Right lobe of liver (tissue), 6 donors: ENCODE data around the gene NCS1. TPM values are rescaled to one million over a fixed set of nuclear protein-coding genes. Genes with fewer than 3 reads are reported as not detected.

Experiments used
- ATAC-seq, 4 donors: fragments of 200-7000 bp; cut with Tn5 transposase; one replicate each; pipeline ENCODE4 v1.9.1; 2020; ENCODE audit warnings: mild to moderate bottlenecking in 4 of 4, moderate library complexity in 4 of 4
- DNase-seq, 3 donors: peaks; one replicate each; pipeline ENCODE4 v3.0.0-alpha.2; 2020
- H3K27ac ChIP-seq, 3 donors: fragments of 200-600 bp; one replicate each; pipeline ENCODE4 v1.8.0; 2022
- H3K27me3 ChIP-seq, 2 donors: fragments of 200-600 bp; one replicate each; pipeline ENCODE4 v1.8.0; 2022
- H3K36me3 ChIP-seq, 4 donors: fragments of 200-600 bp; sonication (generic) in 1 of 4; one replicate each; pipeline versions ENCODE4 v1.5.1 to v1.8.0; 2017 to 2022; ENCODE audit warnings: control low read depth in 1 of 4
- H3K4me1 ChIP-seq, 4 donors: fragments of 200-600 bp; sonication (generic) in 1 of 4; one replicate each; pipeline versions ENCODE4 v1.5.1 to v1.8.0; 2017 to 2022; ENCODE audit warnings: control low read depth in 1 of 4
- H3K4me3 ChIP-seq, 3 donors: fragments of 200-600 bp; one replicate each; pipeline ENCODE4 v1.8.0; 2022
- H3K9me3 ChIP-seq, 4 donors: fragments of 200-600 bp; sonication (generic) in 1 of 4; one replicate each; pipeline versions ENCODE4 v1.5.1 to v1.8.0; 2017 to 2022; ENCODE audit warnings: control low read depth in 1 of 4
- CTCF ChIP-seq, 4 donors: fragments of 200-600 bp in 3 of 4; fragments of 450-650 bp in 1 of 4; IDR thresholded peaks; one replicate each; pipeline versions ENCODE4 v1.5.1 to v1.8.0; 2016 to 2022; ENCODE audit warnings: antibody characterized with exemption in 4 of 4, mild to moderate bottlenecking in 2 of 4
- POLR2A ChIP-seq: fragments of 450-650 bp; IDR thresholded peaks from one replicate; pipeline ENCODE4 v1.6.1; 2017; ENCODE audit warnings: antibody characterized with exemption, mild to moderate bottlenecking
- WGBS: methylation state at CpG from one replicate; pipeline ENCODE4 v1.1.6; 2018; ENCODE audit warnings: low coverage, low lambda C conversion rate; ENCODE audit not compliant: insufficient coverage; ENCODE audit errors: missing lambda C conversion rate; 5-methylcytosine and 5-hydroxymethylcytosine counted together
- intact Hi-C, 2 donors: fragments of 100-400 bp; cut with DNase I; formaldehyde crosslinking; loops; one replicate each; pipeline versions ENCODE4 v1.11.2 to v1.14.1; 2022
- total RNA-seq, 6 experiments: library from RNA; depleted of rRNA in 2 of 6; stranded (reverse); fragments of >200 nt in 2 of 6; fragmentation: NEBNext Ultra II Directional in 3 of 6; extraction: Animal tissue kit (Norgen Biotek cat#: 25700) in 3 of 6; gene quantifications; one replicate each; pipeline versions ENCODE4 v1.1.0 to v1.2.4, GENCODE V29; 2016 to 2023
- donor health status: DM: no; HTN: yes; CAD: no.
- donor health status: DM: no; HTN: no; CAD: no.
- donor health status: DM: no; HTN: no; CAD: no.
- donor health status: DM: no; HTN: yes; CAD: no.
- donor health status: DM: no; HTN: yes; CAD: no.

The NCS1 gene
- total RNA-seq, 6 experiments from 2014 or later: 1.6 to 3.3 (median 2.8) TPM

GRCh38 chr9:130149031-130149430, 23.2 kb upstream of the NCS1 start:
- H3K4me1 ChIP-seq: peaks cover 0 to 8% (median 0%) of the 10 kb centered on the region in 4 donors
- H3K27ac ChIP-seq: no peak overlapping the region
- no peaks in the 10 kb centered on the region for H3K27me3 ChIP-seq
- H3K4me3 ChIP-seq: no peak overlapping the region
- H3K36me3 ChIP-seq: no peaks in the 10 kb centered on the region
- no peak for TF ChIP-seq CTCF (IDR thresholded peaks at IDR 0.05)
- no peak for TF ChIP-seq POLR2A
- WGBS: 77% methylated on average over 3 of the region's 5 CpGs
- no peak for DNase-seq
- H3K9me3 ChIP-seq: no peaks in the 10 kb centered on the region
- ATAC-seq: no peak
- intact Hi-C loops: no loop called here

- H3K27ac ChIP-seq: no peak overlapping the region
- intact Hi-C loops: no loop called here
- H3K9me3 ChIP-seq: no peaks in the 10 kb centered on the region
- H3K4me3 ChIP-seq: no peak overlapping the region
- H3K36me3 ChIP-seq: no peaks in the 10 kb centered on the region
- DNase-seq: no peak
- no peak for ATAC-seq
- WGBS: 96% methylated on average over 4 of the region's 5 CpGs
- TF ChIP-seq POLR2A (no peak), CTCF (IDR thresholded peaks at IDR 0.05) (no peak)
- H3K4me1 ChIP-seq: peaks cover 0 to 8% (median 0%) of the 10 kb centered on the region in 4 donors
- no peaks in the 10 kb centered on the region for H3K27me3 ChIP-seq
Observed at GRCh38 chr9:130149654-130150286, 22.4 kb upstream of the NCS1 start.

GRCh38 chr9:130150779-130151382, 21.3 kb upstream of the NCS1 start:
- Histone ChIP-seq H3K4me1 (no peaks in the 10 kb centered on the region), H3K27me3 (no peaks in the 10 kb centered on the region), H3K9me3 (no peaks in the 10 kb centered on the region), H3K4me3 (no peak overlapping the region), H3K36me3 (no peaks in the 10 kb centered on the region), H3K27ac (no peak overlapping the region)
- ATAC-seq (no peak), DNase-seq (no peak)
- no peak for TF ChIP-seq POLR2A
- no peak for TF ChIP-seq CTCF (IDR thresholded peaks at IDR 0.05)
- WGBS: 87% methylated on average over 9 of the region's 14 CpGs
- intact Hi-C loops: no loop called here

DNA sequence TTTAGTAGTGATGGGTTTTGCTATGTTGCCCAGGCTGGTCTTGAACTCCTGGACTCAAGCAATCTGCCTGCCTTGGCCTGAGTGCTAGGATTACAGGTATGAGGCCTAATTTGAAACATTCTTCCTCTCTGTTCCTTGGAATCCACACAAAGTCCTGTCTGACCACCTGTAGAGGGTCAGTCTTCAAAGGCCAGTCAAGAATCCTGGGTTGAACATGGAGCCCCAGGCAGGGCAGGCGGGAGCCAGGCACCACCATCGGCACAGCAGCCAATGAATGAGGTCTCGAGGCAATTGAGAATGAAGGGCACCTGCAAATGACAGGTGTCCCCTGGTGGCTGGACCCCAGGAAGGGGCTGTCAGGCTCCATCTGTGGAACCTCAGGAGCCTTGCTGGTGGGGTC, 17.4 kb upstream of the NCS1 start:
- Histone ChIP-seq H3K36me3 (no peaks in the 10 kb centered on the region), H3K27ac (no peak overlapping the region), H3K4me3 (no peak overlapping the region), H3K4me1 (peaks cover 0 to 7% (median 3%) of the 10 kb centered on the region in 4 donors), H3K9me3 (no peaks in the 10 kb centered on the region), H3K27me3 (no peaks in the 10 kb centered on the region)
- no peak for DNase-seq
- no peak for ATAC-seq
- no CpG with 5 or more reads among the region's 3 CpGs for WGBS
- intact Hi-C loops: no loop called here
- no peak for TF ChIP-seq POLR2A
- no peak for TF ChIP-seq CTCF (IDR thresholded peaks at IDR 0.05)
